Activated B cell treated with CpG ODN at 0.5 μM for 24 hours (primary cell): ENCODE measurements around the gene MDH1. TPM values are rescaled to one million over a fixed set of nuclear protein-coding genes. Genes with fewer than 3 reads are reported as not detected.
"Not testable (repeated sequence)": the region's sequence is repeated elsewhere in the genome, so short reads cannot be mapped to it uniquely, and the experiment has no call there.

ENCODE experiments used
- ATAC-seq: fragments of 200-7000 bp; cut with Tn5 transposase; one replicate; pipeline ENCODE4 v1.10.0; 2021; ENCODE audit warnings: low read depth, mild to moderate bottlenecking, moderate library complexity
- CTCF ChIA-PET: fragments of 350-600 bp; sonication (Branson Sonifier 250); formaldehyde crosslinking; loops from one replicate; lab custom pipeline; 2021; ENCODE audit warnings: antibody characterized with exemption; lab: Charles Lee
- POLR2A ChIA-PET: fragments of 350-600 bp; sonication (Branson Sonifier 250); formaldehyde crosslinking; loops from one replicate; lab custom pipeline; 2021; ENCODE audit warnings: antibody characterized with exemption; lab: Charles Lee
- DNase-seq: peaks from one replicate; pipeline ENCODE4 v3.0.0; 2022
- H3K27ac Mint-ChIP-seq: one replicate; pipeline ENCODE4 v1.8.0; 2020; ENCODE audit warnings: mixed read lengths
- H3K27me3 Mint-ChIP-seq: one replicate; pipeline ENCODE4 v1.8.0; 2021; ENCODE audit warnings: mixed read lengths
- H3K36me3 Mint-ChIP-seq: one replicate; pipeline ENCODE4 v1.8.0; 2021; ENCODE audit warnings: low read depth, mixed read lengths
- H3K4me1 Mint-ChIP-seq: one replicate; pipeline ENCODE4 v1.8.0; 2021; ENCODE audit warnings: mixed read lengths
- H3K4me3 Mint-ChIP-seq: one replicate; pipeline ENCODE4 v1.8.0; 2020; ENCODE audit warnings: mild to moderate bottlenecking, mixed read lengths
- H3K9me3 Mint-ChIP-seq: one replicate; pipeline ENCODE4 v1.8.0; 2020; ENCODE audit warnings: mixed read lengths
- intact Hi-C: fragments of 100-400 bp; cut with micrococcal nuclease; formaldehyde crosslinking; loops from one replicate; pipeline ENCODE4 v1.15.1; 2024
- total RNA-seq: library from RNA; stranded (reverse); gene quantifications from 2 replicates; pipeline ENCODE4 v1.2.3, GENCODE V29; 2022
- TF ChIP-seq, protein P1 (sequence below): fragments of 200-600 bp; IDR thresholded peaks from one replicate; pipeline ENCODE4 v1.8.0; 2022; ENCODE audit warnings: antibody characterized with exemption, mild to moderate bottlenecking

The MDH1 gene
- total RNA-seq, 1 donor from 2014 or later, result 120 TPM

DNA sequence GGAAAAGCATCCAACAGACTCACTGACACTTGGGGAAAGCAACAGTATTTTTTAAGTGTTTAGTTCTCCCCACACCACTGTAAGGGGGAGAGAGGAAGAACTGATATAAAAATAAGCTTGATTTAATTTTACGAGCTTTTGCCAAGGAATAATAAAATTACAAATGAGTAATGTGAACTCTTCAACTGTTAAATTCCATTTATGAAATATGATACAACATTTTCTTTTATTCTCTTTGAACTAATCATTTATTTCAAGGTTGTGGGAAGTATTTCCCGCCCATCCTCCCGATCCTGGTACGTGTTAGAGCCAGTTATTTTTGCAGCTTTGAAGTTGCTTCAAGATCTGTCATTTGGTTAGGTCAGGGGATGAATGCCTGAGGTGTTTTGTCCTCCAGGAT lies 35.7 kb upstream of the MDH1 start:
- TF ChIP-seq, protein P1, sequence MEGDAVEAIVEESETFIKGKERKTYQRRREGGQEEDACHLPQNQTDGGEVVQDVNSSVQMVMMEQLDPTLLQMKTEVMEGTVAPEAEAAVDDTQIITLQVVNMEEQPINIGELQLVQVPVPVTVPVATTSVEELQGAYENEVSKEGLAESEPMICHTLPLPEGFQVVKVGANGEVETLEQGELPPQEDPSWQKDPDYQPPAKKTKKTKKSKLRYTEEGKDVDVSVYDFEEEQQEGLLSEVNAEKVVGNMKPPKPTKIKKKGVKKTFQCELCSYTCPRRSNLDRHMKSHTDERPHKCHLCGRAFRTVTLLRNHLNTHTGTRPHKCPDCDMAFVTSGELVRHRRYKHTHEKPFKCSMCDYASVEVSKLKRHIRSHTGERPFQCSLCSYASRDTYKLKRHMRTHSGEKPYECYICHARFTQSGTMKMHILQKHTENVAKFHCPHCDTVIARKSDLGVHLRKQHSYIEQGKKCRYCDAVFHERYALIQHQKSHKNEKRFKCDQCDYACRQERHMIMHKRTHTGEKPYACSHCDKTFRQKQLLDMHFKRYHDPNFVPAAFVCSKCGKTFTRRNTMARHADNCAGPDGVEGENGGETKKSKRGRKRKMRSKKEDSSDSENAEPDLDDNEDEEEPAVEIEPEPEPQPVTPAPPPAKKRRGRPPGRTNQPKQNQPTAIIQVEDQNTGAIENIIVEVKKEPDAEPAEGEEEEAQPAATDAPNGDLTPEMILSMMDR, result no peak
- CTCF ChIA-PET, result no interaction called here
- peaks cover 28% of the 10 kb centered on the region for H3K36me3 Mint-ChIP-seq

DNA sequence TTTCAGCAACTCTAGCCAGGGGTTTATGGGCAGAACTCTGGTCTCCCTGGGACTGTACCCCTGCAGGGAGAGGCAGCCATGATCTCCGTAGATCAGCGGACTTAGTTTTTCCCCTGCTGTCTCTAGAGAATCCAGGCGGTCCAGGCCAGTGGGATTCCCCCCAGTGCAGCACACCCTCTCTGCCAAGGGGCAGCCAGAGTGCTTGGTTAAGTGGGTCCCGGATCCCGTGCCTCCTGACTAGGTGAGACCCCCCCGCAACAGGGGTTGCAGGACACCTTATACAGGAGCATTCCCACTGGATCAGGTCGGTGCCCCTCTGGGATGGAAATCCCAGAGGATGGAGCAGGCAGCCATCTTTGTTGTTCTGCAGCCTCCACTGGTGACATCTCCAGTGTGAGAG lies 33.5 kb upstream of the MDH1 start:
- no peak overlapping the region for H3K4me3 Mint-ChIP-seq
- no peaks in the 10 kb centered on the region for H3K27me3 Mint-ChIP-seq
- H3K36me3 Mint-ChIP-seq, result peaks cover 41% of the 10 kb centered on the region
- ATAC-seq, result no peak
- no peak overlapping the region for H3K27ac Mint-ChIP-seq
- TF ChIP-seq, protein P1, result no peak
- intact Hi-C loops, result no loop called here
- no peak for DNase-seq
- peaks cover 1% of the 10 kb centered on the region for H3K4me1 Mint-ChIP-seq
- H3K9me3 Mint-ChIP-seq, result peaks cover 21% of the 10 kb centered on the region
- ChIA-PET CTCF (no interaction called here), POLR2A (no interaction called here)

More for the DNA sequence above, 35.7 kb upstream of the MDH1 start:
- intact Hi-C loops, result no loop called here
- Mint-ChIP-seq H3K4me1 (peaks cover 4% of the 10 kb centered on the region), H3K4me3 (no peak overlapping the region), H3K27me3 (no peaks in the 10 kb centered on the region), H3K27ac (no peak overlapping the region), H3K9me3 (peaks cover 14% of the 10 kb centered on the region)
- DNase-seq (no peak), ATAC-seq (no peak)
- POLR2A ChIA-PET, result no interaction called here

DNA sequence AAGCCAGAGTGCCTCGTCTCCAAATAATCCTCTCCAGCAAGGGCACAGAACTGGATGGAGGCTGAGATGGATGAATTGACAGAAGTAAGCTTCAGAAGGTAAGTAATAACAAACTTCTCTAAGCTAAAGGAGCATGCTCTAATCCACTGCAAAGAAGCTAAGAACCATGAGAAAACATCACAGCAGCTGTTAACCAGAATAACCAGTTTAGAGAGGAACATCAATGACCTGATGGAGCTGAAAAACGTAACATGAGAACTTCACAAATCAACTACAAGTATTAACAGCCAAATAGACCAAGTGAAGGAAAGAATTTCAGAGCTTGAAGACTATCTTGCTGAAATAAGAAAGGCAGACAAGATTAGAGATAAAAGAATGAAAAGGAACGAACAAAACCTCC lies 32.8 kb upstream of the MDH1 start:
- ChIA-PET POLR2A (no interaction called here), CTCF (no interaction called here)
- TF ChIP-seq, protein P1, result no peak
- Mint-ChIP-seq H3K4me1 (no peaks in the 10 kb centered on the region), H3K4me3 (no peak overlapping the region), H3K36me3 (peaks cover 45% of the 10 kb centered on the region), H3K27me3 (no peaks in the 10 kb centered on the region), H3K27ac (no peak overlapping the region), H3K9me3 (peaks cover 26% of the 10 kb centered on the region)
- DNase-seq (no peak), ATAC-seq (no peak)
- intact Hi-C loops, result no loop called here

DNA sequence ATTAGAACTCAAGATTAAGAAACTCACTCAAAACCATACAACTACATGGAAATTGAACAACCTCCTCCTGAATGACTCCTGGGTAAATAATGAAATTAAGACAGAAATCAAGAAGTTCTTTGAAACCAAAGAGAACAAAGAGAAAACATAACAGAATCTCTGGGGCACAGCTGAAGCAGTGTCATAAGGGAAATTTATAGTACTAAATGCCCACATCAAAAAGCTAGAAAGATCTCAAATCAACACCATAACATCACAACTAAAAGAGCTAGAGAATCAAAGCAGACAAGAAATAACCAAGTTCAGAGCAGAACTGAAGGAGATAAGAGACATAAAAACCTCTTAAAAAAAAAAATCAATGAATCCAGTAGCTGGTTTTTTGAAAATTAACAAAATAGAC lies 30.9 kb upstream of the MDH1 start:
- H3K4me3 Mint-ChIP-seq, H3K27ac Mint-ChIP-seq, ATAC-seq, DNase-seq, intact Hi-C loops, H3K27me3 Mint-ChIP-seq, POLR2A ChIA-PET, H3K4me1 Mint-ChIP-seq, CTCF ChIA-PET: not testable (repeated sequence)
- Mint-ChIP-seq H3K9me3 (peaks cover 34% of the 10 kb centered on the region), H3K36me3 (peaks cover 55% of the 10 kb centered on the region)

DNA sequence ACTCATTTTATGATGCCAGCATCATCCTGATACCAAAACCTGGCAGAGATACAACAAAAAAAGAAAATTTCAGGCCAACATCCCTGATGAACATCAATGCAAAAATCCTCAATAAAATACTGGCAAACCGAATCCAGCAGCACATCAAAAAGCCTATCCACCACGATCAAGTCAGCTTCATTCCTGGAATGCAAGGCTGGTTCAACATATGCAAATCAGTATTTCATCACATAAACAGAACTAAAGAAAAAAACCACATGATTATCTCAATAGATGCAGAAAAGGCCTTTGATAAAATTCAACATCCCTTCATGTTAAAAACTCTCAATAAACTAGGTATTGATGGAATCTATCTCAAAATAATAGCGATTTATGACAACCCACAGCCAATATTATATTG lies 29.8 kb upstream of the MDH1 start:
- H3K27me3 Mint-ChIP-seq, ATAC-seq, CTCF ChIA-PET, intact Hi-C loops, DNase-seq, POLR2A ChIA-PET, H3K27ac Mint-ChIP-seq, H3K4me1 Mint-ChIP-seq, H3K4me3 Mint-ChIP-seq: not testable (repeated sequence)
- Mint-ChIP-seq H3K36me3 (peaks cover 60% of the 10 kb centered on the region), H3K9me3 (peaks cover 34% of the 10 kb centered on the region)

DNA sequence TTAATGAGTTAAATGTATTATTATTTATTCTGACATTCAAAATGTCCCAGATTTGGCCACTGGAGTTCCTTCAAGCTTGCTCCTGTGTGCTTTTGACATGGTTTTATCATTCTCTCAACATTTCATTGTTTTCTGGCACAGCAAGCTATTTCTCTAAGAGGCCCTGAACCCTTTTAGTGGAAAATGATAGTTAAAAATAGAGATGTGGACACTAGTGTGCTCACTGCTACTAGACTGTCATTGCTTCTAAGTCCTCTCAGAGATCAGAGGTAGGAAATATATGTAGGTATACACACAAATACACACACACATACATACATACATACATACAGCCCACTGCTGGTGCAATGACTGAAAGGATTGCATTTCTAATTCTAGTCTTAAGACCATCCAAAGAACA lies 26.0 kb upstream of the MDH1 start:
- intact Hi-C loops, result no loop called here
- DNase-seq, result no peak
- no peaks in the 10 kb centered on the region for H3K4me1 Mint-ChIP-seq
- TF ChIP-seq, protein P1, result no peak
- peaks cover 35% of the 10 kb centered on the region for H3K9me3 Mint-ChIP-seq
- peaks cover 51% of the 10 kb centered on the region for H3K36me3 Mint-ChIP-seq
- no peak overlapping the region for H3K27ac Mint-ChIP-seq
- CTCF ChIA-PET, result no interaction called here
- no peaks in the 10 kb centered on the region for H3K27me3 Mint-ChIP-seq
- H3K4me3 Mint-ChIP-seq, result no peak overlapping the region
- ATAC-seq, result no peak
- POLR2A ChIA-PET, result no interaction called here
